ENCODE measurements around the gene TMEM254. TPM values are rescaled to one million over a fixed set of nuclear protein-coding genes. Genes with fewer than 3 reads are reported as not detected.
A peak's percentile ranks its signal among the peaks of the same experiment; 100 is the strongest.
"Not testable (repeated sequence)": the region's sequence is repeated elsewhere in the genome, so short reads cannot be mapped to it uniquely, and the experiment has no call there.

TMEM254 gene
- total and polyA plus RNA-seq, 4 donors = 7.6 to 22.8 (median 8.9) TPM

- no peaks in the 10 kb centered on the region for H3K9me3 ChIP-seq (ENCODE audit: control insufficient read depth, low read length)
- H3K4me3 ChIP-seq (ENCODE audit: low read length in 2 of 2) = no peak overlapping the region
- no peak overlapping the region for H3K27ac ChIP-seq (ENCODE audit: low read depth in 1 of 2, low read length in 2 of 2)
- H3K36me3 ChIP-seq (ENCODE audit: control insufficient read depth in 1 of 2, insufficient read depth in 2 of 2, low read length in 1 of 2) = no peaks in the 10 kb centered on the region
- H3K27me3 ChIP-seq (ENCODE audit: control insufficient read depth in 1 of 2, insufficient read depth in 2 of 2, low read length in 1 of 2) = no peaks in the 10 kb centered on the region
- no peak for DNase-seq
- intact Hi-C loops (cut with DNase I) = no loop called here
- no peaks in the 10 kb centered on the region for H3K4me1 ChIP-seq (ENCODE audit: control insufficient read depth in 1 of 2, insufficient read depth in 2 of 2, low read length in 2 of 2)
- no peak for ATAC-seq (ENCODE audit: low FRiP score)
- 77 to 82% methylated on average over 5 of the region's 5 CpGs for WGBS, 2 donors
These were observed 3.6 kb downstream of the TMEM254 start for GRCh38 chr10:80081801-80082750.

- H3K36me3 ChIP-seq (ENCODE audit: control insufficient read depth in 1 of 2, insufficient read depth in 2 of 2, low read length in 1 of 2) = no peaks in the 10 kb centered on the region
- H3K4me3 ChIP-seq (ENCODE audit: low read length in 2 of 2) = no peak overlapping the region
- no peaks in the 10 kb centered on the region for H3K4me1 ChIP-seq (ENCODE audit: control insufficient read depth in 1 of 2, insufficient read depth in 2 of 2, low read length in 2 of 2)
- ATAC-seq (ENCODE audit: low FRiP score) = no peak
- H3K9me3 ChIP-seq (ENCODE audit: control insufficient read depth, low read length) = no peaks in the 10 kb centered on the region
- WGBS, 2 donors = 87 to 88% methylated on average over 2 of the region's 2 CpGs
- DNase-seq = no peak
- H3K27ac ChIP-seq (ENCODE audit: low read depth in 1 of 2, low read length in 2 of 2) = no peak overlapping the region
- no peaks in the 10 kb centered on the region for H3K27me3 ChIP-seq (ENCODE audit: control insufficient read depth in 1 of 2, insufficient read depth in 2 of 2, low read length in 1 of 2)
- intact Hi-C loops (cut with DNase I) = no loop called here
These were observed 11.7 kb downstream of the TMEM254 start for GRCh38 chr10:80090121-80090520.

DNA sequence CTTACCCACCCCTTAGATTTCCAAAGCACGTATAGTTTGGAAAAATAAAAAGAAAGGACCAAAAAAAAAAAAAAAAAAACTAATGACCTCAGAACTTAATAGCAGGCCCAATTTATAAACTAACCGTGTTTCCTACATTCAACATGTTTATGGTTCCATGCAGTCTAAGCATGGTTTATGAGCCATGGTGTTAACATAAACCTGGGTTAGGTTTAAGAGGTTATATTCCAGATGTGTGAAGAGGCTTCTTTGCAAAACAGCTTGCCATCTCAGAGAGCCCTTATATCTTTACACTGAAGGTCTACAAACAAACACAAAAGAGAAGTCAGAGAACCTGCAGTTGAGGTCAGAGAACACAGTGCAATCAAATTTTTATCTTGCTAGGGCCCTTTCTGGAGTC lies 15.8 kb downstream of the TMEM254 start:
- Histone ChIP-seq H3K9me3 (ENCODE audit: control insufficient read depth, low read length) (no peaks in the 10 kb centered on the region), H3K27ac (ENCODE audit: low read depth in 1 of 2, low read length in 2 of 2) (no peak overlapping the region), H3K4me1 (ENCODE audit: control insufficient read depth in 1 of 2, insufficient read depth in 2 of 2, low read length in 2 of 2) (no peaks in the 10 kb centered on the region), H3K36me3 (ENCODE audit: control insufficient read depth in 1 of 2, insufficient read depth in 2 of 2, low read length in 1 of 2) (no peaks in the 10 kb centered on the region), H3K4me3 (ENCODE audit: low read length in 2 of 2) (no peak overlapping the region), H3K27me3 (ENCODE audit: control insufficient read depth in 1 of 2, insufficient read depth in 2 of 2, low read length in 1 of 2) (no peaks in the 10 kb centered on the region)
- intact Hi-C loops (cut with DNase I) = no loop called here
- ATAC-seq (ENCODE audit: low FRiP score) (no peak), DNase-seq (no peak)
- WGBS, 2 donors = 50 to 64% methylated on average over 2 of the region's 2 CpGs

GRCh38 chr10:80098272-80098671 lies 19.8 kb downstream of the TMEM254 start:
- H3K9me3 ChIP-seq (ENCODE audit: control insufficient read depth, low read length); H3K4me3 ChIP-seq (ENCODE audit: low read length in 2 of 2); H3K27me3 ChIP-seq (ENCODE audit: control insufficient read depth in 1 of 2, insufficient read depth in 2 of 2, low read length in 1 of 2); H3K27ac ChIP-seq (ENCODE audit: low read depth in 1 of 2, low read length in 2 of 2); intact Hi-C loops (cut with DNase I); H3K4me1 ChIP-seq (ENCODE audit: control insufficient read depth in 1 of 2, insufficient read depth in 2 of 2, low read length in 2 of 2); DNase-seq; ATAC-seq (ENCODE audit: low FRiP score); H3K36me3 ChIP-seq (ENCODE audit: control insufficient read depth in 1 of 2, insufficient read depth in 2 of 2, low read length in 1 of 2): not testable (repeated sequence)
- WGBS, 2 donors = 89 to 93% methylated on average over 2 of the region's 2 CpGs

- H3K36me3 ChIP-seq (ENCODE audit: control insufficient read depth in 1 of 2, insufficient read depth in 2 of 2, low read length in 1 of 2); H3K27me3 ChIP-seq (ENCODE audit: control insufficient read depth in 1 of 2, insufficient read depth in 2 of 2, low read length in 1 of 2); intact Hi-C loops (cut with DNase I); ATAC-seq (ENCODE audit: low FRiP score); H3K4me3 ChIP-seq (ENCODE audit: low read length in 2 of 2); H3K27ac ChIP-seq (ENCODE audit: low read depth in 1 of 2, low read length in 2 of 2); DNase-seq; H3K9me3 ChIP-seq (ENCODE audit: control insufficient read depth, low read length); H3K4me1 ChIP-seq (ENCODE audit: control insufficient read depth in 1 of 2, insufficient read depth in 2 of 2, low read length in 2 of 2): not testable (repeated sequence)
- 85% methylated on average over 8 of the region's 8 CpGs for WGBS, 2 donors
These were observed 20.8 kb downstream of the TMEM254 start for GRCh38 chr10:80099295-80099694.

DNA sequence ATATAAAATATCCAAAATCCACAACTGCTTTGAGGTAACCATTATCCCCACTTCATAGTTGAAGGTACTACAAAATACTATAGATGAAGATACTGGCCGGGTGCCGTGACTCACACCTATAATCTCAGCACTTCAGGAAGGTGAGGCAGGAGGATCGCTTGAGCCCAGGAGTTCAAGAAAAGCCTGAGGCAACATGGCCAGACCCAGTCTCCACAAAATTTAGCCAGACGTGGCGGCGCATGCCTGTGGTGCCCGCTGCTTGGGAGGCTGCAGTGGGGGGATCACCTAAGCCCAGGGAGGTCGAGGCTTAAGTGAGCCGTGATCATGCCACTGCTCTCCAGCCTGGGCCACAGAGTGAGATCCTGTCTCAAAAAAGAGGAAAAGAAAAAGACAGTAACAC lies 21.7 kb downstream of the TMEM254 start:
- Histone ChIP-seq H3K4me3 (ENCODE audit: low read length in 2 of 2) (no peak overlapping the region), H3K27me3 (ENCODE audit: control insufficient read depth in 1 of 2, insufficient read depth in 2 of 2, low read length in 1 of 2) (no peaks in the 10 kb centered on the region), H3K27ac (ENCODE audit: low read depth in 1 of 2, low read length in 2 of 2) (no peak overlapping the region), H3K9me3 (ENCODE audit: control insufficient read depth, low read length) (no peaks in the 10 kb centered on the region), H3K4me1 (ENCODE audit: control insufficient read depth in 1 of 2, insufficient read depth in 2 of 2, low read length in 2 of 2) (no peaks in the 10 kb centered on the region), H3K36me3 (ENCODE audit: control insufficient read depth in 1 of 2, insufficient read depth in 2 of 2, low read length in 1 of 2) (no peaks in the 10 kb centered on the region)
- 95% methylated on average over 9 of the region's 9 CpGs for WGBS, 2 donors
- no peak for DNase-seq
- no peak for ATAC-seq (ENCODE audit: low FRiP score)
- intact Hi-C loops (cut with DNase I) = no loop called here

DNA sequence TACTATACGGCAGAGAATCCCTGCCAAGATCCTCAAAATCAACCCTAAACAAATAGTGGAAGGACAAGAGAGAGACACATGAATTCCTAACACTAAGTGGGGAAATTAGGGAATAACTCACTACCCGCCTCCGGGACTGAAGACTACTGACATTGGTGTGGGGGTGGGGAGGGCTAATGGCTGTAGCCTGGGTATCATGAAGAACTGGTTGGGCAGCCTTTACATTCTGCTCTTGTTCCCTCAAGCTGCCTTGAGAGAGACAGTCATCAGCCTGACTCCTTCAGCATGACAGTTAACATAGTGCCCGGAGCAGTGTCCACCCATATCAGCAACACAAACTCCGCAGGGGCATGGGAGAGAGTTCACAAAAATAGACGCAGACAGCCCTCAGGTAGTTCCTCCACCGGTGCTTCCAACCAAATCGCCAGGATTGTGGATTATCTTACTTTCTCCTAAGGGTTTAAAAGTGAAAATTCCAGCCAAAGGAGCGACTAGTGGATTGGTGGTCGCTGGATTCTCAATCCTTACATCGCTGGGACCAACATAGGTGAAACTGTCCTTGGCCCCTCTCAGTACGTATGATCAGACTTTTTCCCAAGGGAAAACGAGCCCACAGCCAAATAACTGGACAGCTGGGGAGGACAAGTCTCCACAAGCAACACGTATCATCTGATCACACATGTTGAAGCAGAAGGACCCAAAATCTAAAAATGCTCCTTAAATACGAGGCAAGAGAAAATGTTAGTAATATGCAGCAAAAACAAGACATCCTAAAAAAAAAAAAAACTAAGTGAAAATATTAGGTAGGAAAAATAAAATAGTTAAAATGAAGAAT lies 22.6 kb downstream of the TMEM254 start:
- no peaks in the 10 kb centered on the region for H3K27me3 ChIP-seq (ENCODE audit: control insufficient read depth in 1 of 2, insufficient read depth in 2 of 2, low read length in 1 of 2)
- H3K4me1 ChIP-seq (ENCODE audit: control insufficient read depth in 1 of 2, insufficient read depth in 2 of 2, low read length in 2 of 2) = no peaks in the 10 kb centered on the region
- DNase-seq = no peak
- intact Hi-C loops (cut with DNase I) = no loop called here
- H3K27ac ChIP-seq (ENCODE audit: low read depth in 1 of 2, low read length in 2 of 2) = no peak overlapping the region
- H3K9me3 ChIP-seq (ENCODE audit: control insufficient read depth, low read length) = no peaks in the 10 kb centered on the region
- no peak for ATAC-seq (ENCODE audit: low FRiP score)
- no peak overlapping the region for H3K4me3 ChIP-seq (ENCODE audit: low read length in 2 of 2)
- 83 to 86% methylated on average over 15 of the region's 15 CpGs for WGBS, 2 donors
- no peaks in the 10 kb centered on the region for H3K36me3 ChIP-seq (ENCODE audit: control insufficient read depth in 1 of 2, insufficient read depth in 2 of 2, low read length in 1 of 2)

- Histone ChIP-seq H3K4me3 (ENCODE audit: low read length in 2 of 2) (no peak overlapping the region), H3K27ac (ENCODE audit: low read depth in 1 of 2, low read length in 2 of 2) (peak overlapping the region; percentile 39 to 48)
- WGBS, 2 donors = 5 to 6% methylated on average over 10 of the region's 10 CpGs
These were observed 25.8 kb downstream of the TMEM254 start for GRCh38 chr10:80104066-80104926.

More at GRCh38 chr10:80104066-80104926, 25.8 kb downstream of the TMEM254 start:
- no peak for DNase-seq
- Histone ChIP-seq H3K4me1 (ENCODE audit: control insufficient read depth in 1 of 2, insufficient read depth in 2 of 2, low read length in 2 of 2) (no peaks in the 10 kb centered on the region), H3K27me3 (ENCODE audit: control insufficient read depth in 1 of 2, insufficient read depth in 2 of 2, low read length in 1 of 2) (no peaks in the 10 kb centered on the region), H3K9me3 (ENCODE audit: control insufficient read depth, low read length) (no peaks in the 10 kb centered on the region), H3K36me3 (ENCODE audit: control insufficient read depth in 1 of 2, insufficient read depth in 2 of 2, low read length in 1 of 2) (no peaks in the 10 kb centered on the region)
- peak; percentile 77 for ATAC-seq (ENCODE audit: low FRiP score)
- intact Hi-C loops (cut with DNase I) = no loop called here

All from aorta (tissue), 5 donors.